CD4-positive, alpha-beta memory T cell (primary cell): ENCODE results near the gene PSPN. TPM values are rescaled to one million over a fixed set of nuclear protein-coding genes. Genes with fewer than 3 reads are reported as not detected.
"Not testable (repeated sequence)": the region's sequence is repeated elsewhere in the genome, so short reads cannot be mapped to it uniquely, and the experiment has no call there.

Experiments
- CTCF ChIA-PET: fragments of 350-600 bp; sonication (Branson Sonifier 250); formaldehyde crosslinking; loops from one replicate; lab custom pipeline; 2021; ENCODE audit warnings: inconsistent platforms; ENCODE audit not compliant: partially characterized antibody; lab: Charles Lee
- POLR2A ChIA-PET: fragments of 350-600 bp; sonication (Branson Sonifier 250); formaldehyde crosslinking; loops from one replicate; lab custom pipeline; 2021; ENCODE audit not compliant: partially characterized antibody; lab: Charles Lee
- DNase-seq, 5 donors: peaks; one replicate each; pipeline versions ENCODE4 v3.0.0 to v3.0.0-alpha.2; 2020 to 2022; ENCODE audit warnings: mixed read lengths in 1 of 5
- H3K27ac ChIP-seq: one replicate; pipeline ENCODE4 v1.7.0; 2013; ENCODE audit warnings: low read depth, low read length
- H3K27me3 ChIP-seq: 2 replicates; pipeline ENCODE4 v1.7.0; 2013; ENCODE audit warnings: mild to moderate bottlenecking, low read length, moderate library complexity; ENCODE audit not compliant: insufficient read depth
- H3K36me3 ChIP-seq: 2 replicates; pipeline ENCODE4 v1.7.0; 2013; ENCODE audit warnings: mild to moderate bottlenecking, low read length, moderate library complexity; ENCODE audit not compliant: insufficient read depth
- H3K4me1 ChIP-seq: 2 replicates; pipeline ENCODE4 v1.7.0; 2013; ENCODE audit warnings: mild to moderate bottlenecking, low read length, moderate library complexity; ENCODE audit not compliant: insufficient read depth
- H3K4me3 ChIP-seq, 2 donors: one replicate each; pipeline ENCODE4 v1.7.0; 2013; ENCODE audit warnings: low read length in 2 of 2, mild to moderate bottlenecking in 1 of 2
- H3K9me3 ChIP-seq, 2 donors: one replicate each; pipeline ENCODE4 v1.7.0; 2013; ENCODE audit warnings: low read length in 2 of 2, control low read depth in 1 of 2; ENCODE audit not compliant: control insufficient read depth in 1 of 2
- H3K27ac Mint-ChIP-seq, 7 donors: one replicate each; pipeline ENCODE4 v1.8.0; 2020 to 2021; ENCODE audit warnings: mixed read lengths in 7 of 7, mild to moderate bottlenecking in 6 of 7, inconsistent platforms in 3 of 7, moderate library complexity in 3 of 7
- H3K27me3 Mint-ChIP-seq, 2 donors: one replicate each; pipeline ENCODE4 v1.8.0; 2020 to 2021; ENCODE audit warnings: mixed read lengths in 2 of 2
- H3K36me3 Mint-ChIP-seq, 2 donors: one replicate each; pipeline ENCODE4 v1.8.0; 2020 to 2021; ENCODE audit warnings: mixed read lengths in 2 of 2, inconsistent platforms in 1 of 2, mild to moderate bottlenecking in 1 of 2
- H3K4me1 Mint-ChIP-seq, 4 donors: one replicate each; pipeline ENCODE4 v1.8.0; 2020 to 2021; ENCODE audit warnings: mixed read lengths in 4 of 4, mild to moderate bottlenecking in 1 of 4
- H3K4me3 Mint-ChIP-seq, 8 donors: one replicate each; pipeline ENCODE4 v1.8.0; 2020 to 2021; ENCODE audit warnings: mixed read lengths in 8 of 8, mild to moderate bottlenecking in 7 of 8, moderate library complexity in 6 of 8, inconsistent platforms in 3 of 8
- H3K9me3 Mint-ChIP-seq, 8 donors: one replicate each; pipeline ENCODE4 v1.8.0; 2020 to 2021; ENCODE audit warnings: mixed read lengths in 8 of 8, mild to moderate bottlenecking in 5 of 8, inconsistent platforms in 3 of 8, moderate library complexity in 1 of 8
- intact Hi-C: fragments of 100-400 bp; cut with micrococcal nuclease; formaldehyde crosslinking; loops from one replicate; pipeline ENCODE4 v1.15.1; 2023
- polyA plus RNA-seq, 2 donors: library from polyadenylated mRNA; unstranded; fragments of 300-500 nt; fragmentation: Illumina TruSeq; gene quantifications; one replicate each; pipeline ENCODE4 v1.2.3, GENCODE V29; 2021
- total RNA-seq, 2 experiments: library from RNA; stranded (reverse); gene quantifications; one replicate each; pipeline ENCODE4 v1.2.3, GENCODE V29; 2021

Gene PSPN
- total and polyA plus RNA-seq, 4 experiments from 2014 or later, result 0.38 to 5.2 (median 2.6) TPM

- POLR2A ChIA-PET, H3K27me3 ChIP-seq, H3K27ac ChIP-seq, H3K9me3 ChIP-seq, H3K9me3 Mint-ChIP-seq, CTCF ChIA-PET, H3K4me1 ChIP-seq, DNase-seq, intact Hi-C loops, H3K4me1 Mint-ChIP-seq, H3K36me3 ChIP-seq, H3K27me3 Mint-ChIP-seq, H3K36me3 Mint-ChIP-seq, H3K4me3 ChIP-seq: not testable (repeated sequence)
- H3K4me3 Mint-ChIP-seq, result peak overlapping the region in 1 of 8 donors; percentile 69
- peak overlapping the region in 2 of 7 donors; percentile 18 to 53 for H3K27ac Mint-ChIP-seq
Observed at GRCh38 chr19:6400062-6400944, 24.6 kb upstream of the PSPN start.

- no peak overlapping the region for H3K27ac ChIP-seq
- CTCF ChIA-PET, result no interaction called here
- DNase-seq, result no peak
- H3K9me3 ChIP-seq, result no peaks in the 10 kb centered on the region
- peaks cover 0 to 1% of the 10 kb centered on the region in 2 donors for H3K27me3 Mint-ChIP-seq
- no peak overlapping the region for H3K4me3 Mint-ChIP-seq
- no peaks in the 10 kb centered on the region for H3K36me3 ChIP-seq
- no peak overlapping the region for H3K4me3 ChIP-seq
- POLR2A ChIA-PET, result no interaction called here
- H3K27me3 ChIP-seq, result no peaks in the 10 kb centered on the region
- peaks cover 15% of the 10 kb centered on the region for H3K4me1 ChIP-seq
- no peaks in the 10 kb centered on the region for H3K9me3 Mint-ChIP-seq
- intact Hi-C loops, result no loop called here
- H3K4me1 Mint-ChIP-seq, result peaks cover 12 to 25% (median 19%) of the 10 kb centered on the region in 4 donors
- H3K27ac Mint-ChIP-seq, result no peak overlapping the region
- peaks cover 3 to 17% of the 10 kb centered on the region in 2 donors for H3K36me3 Mint-ChIP-seq
Observed at GRCh38 chr19:6396305-6396704, 20.6 kb upstream of the PSPN start.

- H3K27ac Mint-ChIP-seq, result peak overlapping the region; percentile 36 to 98 (median 89)
- POLR2A ChIA-PET, result interaction anchor here (1.5 to 3.6 kb wide), 2 partner anchors 26 to 33 kb away, joined by 4 to 22 read pairs; partner anchors contain the start of gene CLPP
Observed at GRCh38 chr19:6394831-6395230, 19.1 kb upstream of the PSPN start.

GRCh38 chr19:6393983-6394412, 18.3 kb upstream of the PSPN start:
- peaks cover 7 to 29% of the 10 kb centered on the region in 2 donors for H3K36me3 Mint-ChIP-seq
- peak overlapping the region; percentile 93 to 98 (median 96) for H3K4me3 Mint-ChIP-seq
- Histone ChIP-seq H3K9me3 (no peaks in the 10 kb centered on the region), H3K4me3 (peak overlapping the region; percentile 68 to 82), H3K4me1 (peaks cover 15% of the 10 kb centered on the region), H3K36me3 (peaks cover 12% of the 10 kb centered on the region), H3K27ac (peak overlapping the region; percentile 96), H3K27me3 (no peaks in the 10 kb centered on the region)
- DNase-seq, result no peak
- ChIA-PET CTCF (interaction anchor here (0.5 kb wide), 1 partner anchor 15 kb away, joined by 3 read pairs; no protein-coding TSS in a partner anchor), POLR2A (interaction anchor here (1.0 to 3.6 kb wide), 7 partner anchors 21 to 675 kb away, joined by 4 to 30 read pairs (median 6); partner anchors contain the start of genes ALKBH7, CLPP, DENND1C and KHSRP)
- no peaks in the 10 kb centered on the region for H3K27me3 Mint-ChIP-seq
- peaks cover 16 to 30% (median 23%) of the 10 kb centered on the region in 4 donors for H3K4me1 Mint-ChIP-seq
- peak overlapping the region; percentile 96 to 99 (median 98) for H3K27ac Mint-ChIP-seq
- H3K9me3 Mint-ChIP-seq, result no peaks in the 10 kb centered on the region
- intact Hi-C loops, result loop anchor here (1.0 kb wide), 3 partner anchors 21 to 33 kb away; partner anchors contain the start of gene CLPP

More at GRCh38 chr19:6394831-6395230, 19.1 kb upstream of the PSPN start:
- Histone ChIP-seq H3K36me3 (peaks cover 6% of the 10 kb centered on the region), H3K4me3 (no peak overlapping the region), H3K9me3 (no peaks in the 10 kb centered on the region), H3K27me3 (no peaks in the 10 kb centered on the region), H3K27ac (no peak overlapping the region), H3K4me1 (peaks cover 15% of the 10 kb centered on the region)
- CTCF ChIA-PET, result no interaction called here
- Mint-ChIP-seq H3K27me3 (no peaks in the 10 kb centered on the region), H3K9me3 (no peaks in the 10 kb centered on the region), H3K4me1 (peaks cover 16 to 30% (median 23%) of the 10 kb centered on the region in 4 donors), H3K4me3 (peak overlapping the region in 7 of 8 donors; percentile 37 to 98 (median 94)), H3K36me3 (peaks cover 7 to 24% of the 10 kb centered on the region in 2 donors)
- DNase-seq, result no peak
- intact Hi-C loops, result no loop called here

DNA sequence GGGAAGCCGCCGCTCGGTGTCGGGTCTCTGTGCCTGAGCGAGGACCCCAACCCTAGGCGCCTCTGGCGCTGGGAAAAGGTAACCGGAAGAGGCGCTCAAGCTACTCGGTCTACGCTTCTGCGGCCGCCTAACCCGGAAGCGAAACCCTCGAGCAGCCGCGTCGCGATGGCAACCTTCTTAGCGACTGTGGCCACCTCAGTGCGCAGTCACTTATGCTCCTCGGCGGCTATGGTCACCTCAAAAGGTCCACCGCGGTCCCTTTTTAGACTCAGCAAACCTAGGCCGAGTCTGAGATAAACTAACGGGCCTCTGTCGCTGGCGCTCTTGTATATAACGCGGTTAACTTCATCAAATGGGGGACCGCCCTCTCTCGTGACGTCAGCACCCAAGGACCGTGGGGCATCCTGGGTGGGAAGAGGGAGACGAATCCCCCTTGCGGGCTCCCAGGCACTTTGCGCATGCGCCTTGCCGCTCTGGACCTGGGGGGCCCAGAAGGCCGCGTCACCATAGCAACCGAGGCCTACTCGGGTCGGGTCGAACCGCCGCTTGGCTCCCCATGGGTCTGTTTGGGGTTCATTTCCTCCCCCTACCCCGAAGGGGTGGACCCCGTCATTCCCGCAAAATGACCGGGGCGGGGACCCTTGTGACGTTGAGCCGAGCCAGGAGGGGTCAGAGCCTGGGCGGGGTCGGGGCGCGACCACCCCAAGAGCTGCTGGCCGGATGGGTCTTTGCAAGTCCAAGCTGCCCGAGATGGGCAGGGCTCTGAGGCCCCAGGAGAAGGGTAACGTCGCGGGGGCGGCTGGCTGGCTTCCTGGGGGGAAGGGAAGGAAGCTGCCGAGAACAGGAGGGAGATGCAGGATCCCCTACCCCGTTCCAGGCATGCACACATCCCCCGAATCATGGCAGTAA, 17.6 kb upstream of the PSPN start, which contains the start of gene GTF2F1:
Gene GTF2F1, minus strand, starts transcription at position 91 of the 909 bp plus-strand sequence. CDS start 169 bp downstream, outside the sequence.
- ChIA-PET POLR2A (interaction anchor here (1.0 to 3.6 kb wide), 8 partner anchors 17 to 676 kb away, joined by 4 to 30 read pairs (median 6); partner anchors contain the start of genes ALKBH7, CLPP, DENND1C and KHSRP), CTCF (interaction anchor here (0.5 kb wide), 1 partner anchor 14 kb away, joined by 3 read pairs; no protein-coding TSS in a partner anchor)
- Histone ChIP-seq H3K4me1 (peaks cover 15% of the 10 kb centered on the region), H3K9me3 (no peaks in the 10 kb centered on the region), H3K36me3 (peaks cover 16% of the 10 kb centered on the region), H3K4me3 (peak within 1 kb of the TSS; percentile 68 to 82), H3K27me3 (no peaks in the 10 kb centered on the region), H3K27ac (peak within 1 kb of the TSS; percentile 96)
- Mint-ChIP-seq H3K27ac (peak within 1 kb of the TSS; percentile 96 to 99 (median 98)), H3K27me3 (no peaks in the 10 kb centered on the region), H3K4me1 (peaks cover 17 to 30% (median 23%) of the 10 kb centered on the region in 4 donors), H3K36me3 (peaks cover 9 to 35% of the 10 kb centered on the region in 2 donors), H3K9me3 (no peaks in the 10 kb centered on the region), H3K4me3 (peak within 1 kb of the TSS; percentile 93 to 98 (median 96))
- DNase-seq, result peak; percentile 93 to 95 (median 94)
- intact Hi-C loops, result loop anchor here (1.0 kb wide), 3 partner anchors 20 to 32 kb away; partner anchors contain the start of gene CLPP

DNA sequence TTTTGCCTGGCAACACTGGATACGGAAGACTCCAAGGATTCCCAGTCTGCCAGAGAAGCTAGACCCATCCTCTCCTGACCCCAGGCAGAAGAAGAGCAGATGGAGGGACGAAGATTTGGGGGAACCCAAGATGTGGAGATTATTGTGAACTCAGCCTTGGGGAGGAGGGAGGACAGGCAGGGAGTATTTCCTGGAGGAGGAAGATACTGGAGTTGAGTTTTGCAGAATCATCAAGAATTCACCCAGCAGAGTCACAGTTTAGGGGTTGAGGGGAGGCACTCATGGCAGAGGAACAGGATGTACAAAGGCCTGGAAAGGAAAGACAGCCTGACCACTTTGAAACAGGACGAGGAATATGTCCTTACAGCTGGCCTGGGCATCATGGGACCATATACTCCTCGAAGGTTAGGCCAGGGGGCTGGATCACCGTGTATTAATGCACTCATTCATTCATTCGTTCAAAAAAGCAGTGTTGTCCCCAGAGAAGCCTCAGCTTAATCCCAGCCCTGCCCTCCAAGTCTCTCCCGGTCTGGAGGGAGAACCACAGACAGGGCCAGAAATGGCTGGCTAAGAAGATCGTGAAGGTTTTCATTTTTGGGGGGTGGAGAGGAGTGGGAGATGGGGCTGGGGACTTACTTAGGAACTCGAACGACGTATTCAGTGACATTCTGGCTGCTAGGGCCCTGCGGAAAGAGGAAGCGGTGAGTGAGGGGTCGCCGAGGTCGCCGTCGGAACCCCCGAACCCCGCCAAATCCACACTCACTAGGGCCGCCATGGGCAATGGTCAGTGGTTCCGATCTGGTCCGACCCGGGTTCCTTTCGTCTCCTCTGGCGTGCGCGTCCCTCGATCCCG, 16.7 kb upstream of the PSPN start:
- peak overlapping the region; percentile 68 to 82 for H3K4me3 ChIP-seq
- Mint-ChIP-seq H3K9me3 (no peaks in the 10 kb centered on the region), H3K4me3 (peak overlapping the region; percentile 93 to 98 (median 96)), H3K27ac (peak overlapping the region; percentile 96 to 99 (median 98)), H3K27me3 (no peaks in the 10 kb centered on the region), H3K4me1 (peaks cover 18 to 30% (median 23%) of the 10 kb centered on the region in 4 donors), H3K36me3 (peaks cover 11 to 39% of the 10 kb centered on the region in 2 donors)
- intact Hi-C loops, result loop anchor here (1.0 kb wide), 3 partner anchors 19 to 33 kb away; partner anchors contain the start of gene CLPP
- peaks cover 20% of the 10 kb centered on the region for H3K36me3 ChIP-seq
- ChIA-PET CTCF (no interaction called here), POLR2A (interaction anchor here (1.6 to 3.6 kb wide), 5 partner anchors 16 to 67 kb away, joined by 4 to 30 read pairs (median 22); partner anchors contain the start of genes ALKBH7, CLPP, KHSRP and SLC25A23)
- peaks cover 15% of the 10 kb centered on the region for H3K4me1 ChIP-seq
- peak in 1 of 5 donors; percentile 16 for DNase-seq
- peak overlapping the region; percentile 96 for H3K27ac ChIP-seq
- H3K9me3 ChIP-seq, result no peaks in the 10 kb centered on the region
- no peaks in the 10 kb centered on the region for H3K27me3 ChIP-seq
